ENCODE measurements around the gene SPATA12. TPM values are rescaled to one million over a fixed set of nuclear protein-coding genes. Genes with fewer than 3 reads are reported as not detected.

The SPATA12 gene
- total RNA-seq, result under 0.01 and 0.15 TPM in 2 replicates

GRCh38 chr3:57060089-57060821 is at the start of gene SPATA12:
Gene SPATA12, plus strand, starts transcription at chr3:57060664. Its CDS starts 13,031 bp downstream, at chr3:57073695.

Other genes starting within 250 kb of the SPATA12 start
- 8.9 TPM in 2 replicates for gene IL17RD, start 104.7 kb downstream of the SPATA12 start, total RNA-seq
- gene HESX1, start 139.3 kb downstream of the SPATA12 start, total RNA-seq, result 1.2 and 1.5 TPM in 2 replicates
- 45.3 and 52.7 TPM in 2 replicates for gene APPL1, start 167.1 kb downstream of the SPATA12 start, total RNA-seq
- not detected in 2 replicates for gene ASB14, start 232.0 kb downstream of the SPATA12 start, total RNA-seq